Esophagus muscularis mucosa (tissue), 4 donors: ENCODE measurements around the gene TREML1. TPM values are rescaled to one million over a fixed set of nuclear protein-coding genes. Genes with fewer than 3 reads are reported as not detected.
A peak's percentile ranks its signal among the peaks of the same experiment; 100 is the strongest.

ENCODE experiments used
- DNase-seq: peaks from one replicate; pipeline ENCODE4 v3.0.0-alpha.2; 2017; ENCODE audit errors: extremely low spot score
- H3K27ac ChIP-seq, 4 donors: fragments of 200-600 bp; sonication (generic); replicated peaks in 1 of 4; 1 replicate in 3 of 4; 2 replicates in 1 of 4; pipeline ENCODE4 v1.5.1; 2016 to 2019; ENCODE audit warnings: mild to moderate bottlenecking in 1 of 4
- H3K27me3 ChIP-seq, 4 donors: fragments of 200-600 bp; sonication (generic); one replicate each; pipeline versions ENCODE4 v1.5.1 to v1.6.0; 2016 to 2019
- H3K36me3 ChIP-seq, 4 donors: fragments of 200-600 bp; sonication (generic); one replicate each; pipeline ENCODE4 v1.5.1; 2016 to 2019
- H3K4me1 ChIP-seq, 4 donors: fragments of 200-600 bp; sonication (generic); one replicate each; pipeline ENCODE4 v1.5.1; 2016 to 2019
- H3K4me3 ChIP-seq, 4 donors: fragments of 200-600 bp; sonication (generic); 1 replicate in 2 of 4; 2 replicates in 2 of 4; pipeline ENCODE4 v1.5.1; 2016 to 2019; ENCODE audit warnings: mild to moderate bottlenecking in 4 of 4, moderate library complexity in 1 of 4
- H3K9me3 ChIP-seq, 4 donors: fragments of 200-600 bp; sonication (generic); 1 replicate in 3 of 4; 2 replicates in 1 of 4; pipeline ENCODE4 v1.5.1; 2016 to 2019
- CTCF ChIP-seq, 3 experiments: fragments of 200-600 bp in 2 of 3; fragments of 450-650 bp in 1 of 3; sonication (generic) in 2 of 3; IDR thresholded peaks; one replicate each; pipeline ENCODE4 v1.5.1; 2017 to 2019; ENCODE audit warnings: antibody characterized with exemption in 3 of 3, mild to moderate bottlenecking in 2 of 3, moderate library complexity in 1 of 3
- EP300 ChIP-seq: sonication (generic); formaldehyde crosslinking; IDR thresholded peaks from one replicate; pipeline ENCODE4 v1.6.1; 2017; ENCODE audit warnings: antibody characterized with exemption
- POLR2A ChIP-seq: fragments of 450-650 bp; IDR thresholded peaks from one replicate; pipeline ENCODE4 v1.6.1; 2017; ENCODE audit warnings: antibody characterized with exemption, moderate library complexity, mild to moderate bottlenecking, low read depth
- POLR2AphosphoS5 ChIP-seq, 2 donors: sonication (generic); formaldehyde crosslinking; IDR thresholded peaks; one replicate each; pipeline ENCODE4 v1.6.1; 2017; ENCODE audit warnings: antibody characterized with exemption in 2 of 2
- WGBS: methylation state at CpG from one replicate; pipeline ENCODE4 v1.1.5; 2018; 5-methylcytosine and 5-hydroxymethylcytosine counted together
- intact Hi-C: fragments of 100-400 bp; cut with DNase I; formaldehyde crosslinking; loops from one replicate; pipeline ENCODE4 v1.15.1; 2023
- total RNA-seq, 4 donors: library from RNA; depleted of rRNA; stranded (reverse); fragments of >200 nt; gene quantifications; one replicate each; pipeline versions ENCODE4 v1.1.0 to v1.2.1, GENCODE V29; 2016

Gene TREML1
- total RNA-seq, 4 donors from 2014 or later, result 0.32 TPM; not detected in 3

GRCh38 chr6:41187924-41188886, 34.1 kb upstream of the TREML1 start:
- WGBS, result 86% methylated on average over 8 of the region's 8 CpGs
- DNase-seq, result peak; percentile 77
- intact Hi-C loops, result no loop called here
- H3K4me1 ChIP-seq, result no peaks in the 10 kb centered on the region
- peaks cover 0 to 19% (median 0%) of the 10 kb centered on the region in 4 donors for H3K27me3 ChIP-seq
- H3K27ac ChIP-seq, result no peak overlapping the region
- no peak overlapping the region for H3K4me3 ChIP-seq
- H3K36me3 ChIP-seq, result no peaks in the 10 kb centered on the region
- H3K9me3 ChIP-seq, result peaks cover 0 to 15% (median 11%) of the 10 kb centered on the region in 4 donors
- no peak for TF ChIP-seq POLR2AphosphoS5 (IDR thresholded peaks at IDR 0.05)
- TF ChIP-seq POLR2A, result no peak
- TF ChIP-seq EP300, result no peak
- no peak for TF ChIP-seq CTCF (IDR thresholded peaks at IDR 0.05)

GRCh38 chr6:41186031-41186562, 31.9 kb upstream of the TREML1 start:
- intact Hi-C loops, result no loop called here
- H3K27ac ChIP-seq, result no peak overlapping the region
- TF ChIP-seq CTCF (IDR thresholded peaks at IDR 0.05), result no peak
- no peak for TF ChIP-seq POLR2A
- TF ChIP-seq EP300, result no peak
- no peak for TF ChIP-seq POLR2AphosphoS5 (IDR thresholded peaks at IDR 0.05)
- H3K9me3 ChIP-seq, result peaks cover 0 to 15% (median 11%) of the 10 kb centered on the region in 4 donors
- H3K27me3 ChIP-seq, result peaks cover 0 to 2% (median 0%) of the 10 kb centered on the region in 4 donors
- DNase-seq, result no peak
- WGBS, result 45% methylated on average over 9 of the region's 10 CpGs
- no peak overlapping the region for H3K4me3 ChIP-seq
- no peaks in the 10 kb centered on the region for H3K4me1 ChIP-seq
- H3K36me3 ChIP-seq, result no peaks in the 10 kb centered on the region

- no peak overlapping the region for H3K27ac ChIP-seq
- H3K9me3 ChIP-seq, result peaks cover 0 to 6% (median 5%) of the 10 kb centered on the region in 4 donors
- TF ChIP-seq CTCF (IDR thresholded peaks at IDR 0.05) (no peak), EP300 (no peak), POLR2AphosphoS5 (IDR thresholded peaks at IDR 0.05) (no peak), POLR2A (no peak)
- H3K36me3 ChIP-seq, result no peaks in the 10 kb centered on the region
- intact Hi-C loops, result no loop called here
- H3K27me3 ChIP-seq, result peaks cover 0 to 11% (median 0%) of the 10 kb centered on the region in 4 donors
- no peak for DNase-seq
- WGBS, result 84% methylated on average over 6 of the region's 7 CpGs
- H3K4me1 ChIP-seq, result no peaks in the 10 kb centered on the region
- H3K4me3 ChIP-seq, result no peak overlapping the region
Measured at GRCh38 chr6:41184761-41185160, 30.6 kb upstream of the TREML1 start.

- WGBS, result 79% methylated on average over 4 of the region's 4 CpGs
- Histone ChIP-seq H3K4me3 (no peak overlapping the region), H3K27me3 (peaks cover 0 to 24% (median 0%) of the 10 kb centered on the region in 4 donors), H3K27ac (no peak overlapping the region), H3K9me3 (no peaks in the 10 kb centered on the region), H3K4me1 (no peaks in the 10 kb centered on the region), H3K36me3 (no peaks in the 10 kb centered on the region)
- intact Hi-C loops, result no loop called here
- no peak for DNase-seq
- peak in 1 of 3 experiments; percentile 34 for TF ChIP-seq CTCF (IDR thresholded peaks at IDR 0.05)
- no peak for TF ChIP-seq POLR2AphosphoS5 (IDR thresholded peaks at IDR 0.05)
Measured at GRCh38 chr6:41182069-41183034, 28.2 kb upstream of the TREML1 start.
